Measurements from ENCODE around the gene ALK. TPM values are rescaled to one million over a fixed set of nuclear protein-coding genes. Genes with fewer than 3 reads are reported as not detected.

Gene ALK
- total and polyA plus RNA-seq, 10 of the 15 experiments (the other 5 are each of a cell fraction or from before 2014, with no cell fraction given): 0.11 TPM; not detected in 9

GRCh38 chr2:29532436-29532835, 388.9 kb downstream of the ALK start (continued):
- TF ChIP-seq BCL3 (IDR thresholded peaks at IDR 0.05; ENCODE audit: borderline replicate concordance, insufficient read depth, low read depth, low read length, poor library complexity, severe bottlenecking): no peak
- no peak for TF ChIP-seq ZNF207 (IDR thresholded peaks at IDR 0.05; ENCODE audit: borderline replicate concordance)
- TF ChIP-seq BCLAF1 (IDR thresholded peaks at IDR 0.05): no peak

GRCh38 chr2:29531626-29532025, 389.8 kb downstream of the ALK start:
- Histone ChIP-seq H3K4me1 (ENCODE audit: control insufficient read depth, insufficient read depth, low read length) (no peaks in the 10 kb centered on the region), H2AFZ (ENCODE audit: control insufficient read depth, low read depth, low read length) (no peak overlapping the region), H3K4me3 (no peak overlapping the region), H3K9ac (ENCODE audit: control insufficient read depth, insufficient read depth, low read length) (no peak overlapping the region), H3K9me3 (replicated peaks; ENCODE audit: control insufficient read depth, insufficient read depth, low read length) (no peaks in the 10 kb centered on the region), H4K20me1 (ENCODE audit: control insufficient read depth, insufficient read depth) (no peaks in the 10 kb centered on the region), H3K79me2 (ENCODE audit: control insufficient read depth, insufficient read depth, low read length) (no peaks in the 10 kb centered on the region), H3K4me2 (ENCODE audit: control insufficient read depth, insufficient read depth) (no peak overlapping the region), H3K27me3 (replicated peaks in 1 of 2; ENCODE audit: control insufficient read depth in 2 of 2, insufficient read depth in 2 of 2, low read length in 1 of 2) (peaks cover 2 to 3% of the 10 kb centered on the region in 2 experiments; a peak in 3 of 4 replicates), H3K27ac (ENCODE audit: control insufficient read depth, insufficient read depth) (no peak overlapping the region), H3K36me3 (ENCODE audit: control insufficient read depth in 2 of 2, insufficient read depth in 2 of 2, low read length in 1 of 2) (no peaks in the 10 kb centered on the region)
- POLR2A ChIA-PET: no interaction called here
- in situ Hi-C loops (cut with MboI) (no loop called here), intact Hi-C loops (cut with micrococcal nuclease; ENCODE audit: unreplicated experiment) (no loop called here)
- WGBS (ENCODE audit: insufficient coverage, insufficient replicate concordance, low lambda C conversion rate, missing lambda C conversion rate): 9% methylated on average over 4 of the region's 4 CpGs
- no peak for FAIRE-seq
- BruUV-seq (replicated peaks): no TSS peak
- RAD21 ChIA-PET (ENCODE audit: unreplicated experiment): no interaction called here
- DNase-seq (ENCODE audit: low read depth, low spot score): no peak
- no peak for ATAC-seq
- SMC1A ChIA-PET (ENCODE audit: uncharacterized antibody, unreplicated experiment): no interaction called here
- CTCF ChIA-PET: no interaction called here
- no peak for TF ChIP-seq ZNF384 (IDR thresholded peaks at IDR 0.05; ENCODE audit: borderline replicate concordance, low read depth, low read length)
- no peak for TF ChIP-seq NR2C1 (IDR thresholded peaks at IDR 0.05)
- TF ChIP-seq CBFB (IDR thresholded peaks at IDR 0.05; ENCODE audit: low read depth): no peak
- no peak for TF ChIP-seq RELB (IDR thresholded peaks at IDR 0.05; ENCODE audit: low read depth)
- no peak for TF ChIP-seq HSF1 (IDR thresholded peaks at IDR 0.05; ENCODE audit: low read depth, low read length)
- TF ChIP-seq ZNF687 (IDR thresholded peaks at IDR 0.05): no peak

Measured in GM12878 (cell line).